Left ventricle myocardium inferior (tissue), 1 donor: ENCODE data around the gene NSD2. TPM values are rescaled to one million over a fixed set of nuclear protein-coding genes. Genes with fewer than 3 reads are reported as not detected.

Source experiments
- DNase-seq: peaks from one replicate; pipeline ENCODE4 v3.0.0-alpha.2; 2020
- H3K27ac ChIP-seq: fragments of 200-600 bp; replicated peaks from 2 replicates; pipeline ENCODE4 v1.8.0; 2021
- H3K27me3 ChIP-seq: fragments of 200-600 bp; 2 replicates; pipeline ENCODE4 v1.8.0; 2021; ENCODE audit warnings: low read depth
- H3K36me3 ChIP-seq: fragments of 200-600 bp; 2 replicates; pipeline ENCODE4 v1.8.0; 2021
- H3K4me1 ChIP-seq: fragments of 200-600 bp; 2 replicates; pipeline ENCODE4 v1.8.0; 2021
- H3K4me3 ChIP-seq: fragments of 200-600 bp; 2 replicates; pipeline ENCODE4 v1.8.0; 2021; ENCODE audit warnings: mild to moderate bottlenecking, moderate library complexity
- H3K9me3 ChIP-seq: fragments of 200-600 bp; replicated peaks from 2 replicates; pipeline ENCODE4 v1.8.0; 2021
- CTCF ChIP-seq: fragments of 200-600 bp; IDR thresholded peaks from 2 replicates; pipeline ENCODE4 v1.8.0; 2021; ENCODE audit warnings: antibody characterized with exemption, mild to moderate bottlenecking, borderline replicate concordance
- intact Hi-C: fragments of 100-400 bp; cut with micrococcal nuclease; formaldehyde crosslinking; loops from one replicate; pipeline ENCODE4 v1.11.0; 2022
- total RNA-seq: library from RNA; stranded (reverse); fragmentation: NEBNext Ultra II Directional; extraction: Animal tissue kit (Norgen Biotek cat#: 25700); gene quantifications from one replicate; pipeline ENCODE4 v1.2.1, GENCODE V29; 2021
- donor health status: DM: no; HTN: yes; CAD: no; lungs with severe emphysema.

Gene NSD2
- total RNA-seq, 1 donor from 2014 or later, result 42.5 TPM

GRCh38 chr4:1970926-1971325 is 99.7 kb downstream of the NSD2 start:
- Histone ChIP-seq H3K4me3 (no peak overlapping the region), H3K27ac (no peak overlapping the region), H3K27me3 (no peaks in the 10 kb centered on the region), H3K4me1 (no peaks in the 10 kb centered on the region), H3K36me3 (peaks cover 37% of the 10 kb centered on the region), H3K9me3 (no peaks in the 10 kb centered on the region)
- DNase-seq, result no peak
- no peak for TF ChIP-seq CTCF
- intact Hi-C loops, result no loop called here

- intact Hi-C loops, result no loop called here
- H3K4me1 ChIP-seq, result no peaks in the 10 kb centered on the region
- TF ChIP-seq CTCF, result no peak
- no peaks in the 10 kb centered on the region for H3K27me3 ChIP-seq
- no peak overlapping the region for H3K4me3 ChIP-seq
- no peak overlapping the region for H3K27ac ChIP-seq
- no peak for DNase-seq
- H3K36me3 ChIP-seq, result peaks cover 44% of the 10 kb centered on the region
- no peaks in the 10 kb centered on the region for H3K9me3 ChIP-seq
Observed at GRCh38 chr4:1971456-1972200, 100.4 kb downstream of the NSD2 start.

DNA sequence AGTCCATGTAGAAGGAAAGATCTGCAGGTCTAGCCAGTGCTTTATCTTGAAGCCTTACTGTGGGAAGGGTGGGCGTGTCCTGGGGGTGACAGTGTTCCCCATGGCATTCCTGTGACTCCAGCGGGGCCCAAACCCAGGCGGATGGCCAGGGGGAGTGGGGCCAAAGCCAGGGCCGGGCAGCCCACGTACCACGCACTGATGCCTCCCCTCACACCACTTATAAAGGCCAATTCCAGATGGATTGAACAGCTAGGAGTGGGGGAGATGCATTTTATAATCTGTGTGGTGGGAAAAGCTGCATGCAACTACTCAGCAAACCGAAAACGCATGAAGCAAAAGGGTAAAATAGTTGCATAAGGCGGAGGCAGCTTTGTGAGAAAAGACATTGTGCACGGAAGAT is 101.2 kb downstream of the NSD2 start:
- no peaks in the 10 kb centered on the region for H3K27me3 ChIP-seq
- no peak for TF ChIP-seq CTCF
- intact Hi-C loops, result no loop called here
- no peak overlapping the region for H3K27ac ChIP-seq
- no peaks in the 10 kb centered on the region for H3K9me3 ChIP-seq
- no peak for DNase-seq
- no peak overlapping the region for H3K4me3 ChIP-seq
- no peaks in the 10 kb centered on the region for H3K4me1 ChIP-seq
- H3K36me3 ChIP-seq, result peaks cover 52% of the 10 kb centered on the region

GRCh38 chr4:1973218-1973617 is 102.0 kb downstream of the NSD2 start:
- H3K27me3 ChIP-seq, result no peaks in the 10 kb centered on the region
- H3K9me3 ChIP-seq, result no peaks in the 10 kb centered on the region
- no peak overlapping the region for H3K4me3 ChIP-seq
- peaks cover 60% of the 10 kb centered on the region for H3K36me3 ChIP-seq
- H3K27ac ChIP-seq, result no peak overlapping the region
- no peaks in the 10 kb centered on the region for H3K4me1 ChIP-seq
- intact Hi-C loops, result no loop called here
- TF ChIP-seq CTCF, result no peak
- DNase-seq, result no peak

DNA sequence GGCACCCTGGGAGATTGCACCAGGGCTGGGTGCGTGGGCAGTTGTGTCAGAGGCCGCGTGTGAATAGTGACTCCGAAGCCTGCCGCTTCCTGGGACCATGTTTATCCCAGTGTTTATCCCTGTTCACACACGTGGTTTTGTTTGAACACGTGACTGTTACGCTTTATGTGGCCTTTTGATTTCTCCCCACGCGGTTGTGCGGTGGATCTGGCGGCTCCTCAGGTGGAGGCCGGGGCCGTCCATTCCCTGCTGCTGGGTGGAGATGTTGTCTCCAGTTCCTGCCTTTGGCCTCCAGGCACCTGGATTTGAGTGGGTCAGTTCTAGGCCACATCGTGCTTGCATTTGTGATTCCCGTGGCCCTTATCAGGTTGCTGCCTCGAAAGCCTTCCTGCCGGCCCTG is 102.5 kb downstream of the NSD2 start:
- H3K9me3 ChIP-seq, result no peaks in the 10 kb centered on the region
- H3K4me1 ChIP-seq, result no peaks in the 10 kb centered on the region
- H3K36me3 ChIP-seq, result peaks cover 63% of the 10 kb centered on the region
- H3K4me3 ChIP-seq, result no peak overlapping the region
- no peak for DNase-seq
- intact Hi-C loops, result no loop called here
- no peak for TF ChIP-seq CTCF
- no peak overlapping the region for H3K27ac ChIP-seq
- H3K27me3 ChIP-seq, result no peaks in the 10 kb centered on the region
